Stimulated activated CD4-positive, alpha-beta T cell treated with anti-CD3 and anti-CD28 coated beads, TNF-alpha, amount 100 ng/mL, for 24 hours (primary cell): ENCODE results near the gene KIFC1.

Source experiments
- DNase-seq, 3 experiments: peaks; one replicate each; pipeline ENCODE4 v3.0.0-alpha.2; 2020; ENCODE audit warnings: low read depth in 3 of 3

The KIFC1 gene

GRCh38 chr6:33425668-33426577, 34.3 kb downstream of the KIFC1 start:
- DNase-seq, result peak; percentile 50 to 86 (median 55)

GRCh38 chr6:33426590-33427511, 35.2 kb downstream of the KIFC1 start:
- no peak for DNase-seq

GRCh38 chr6:33427585-33428223, 36.1 kb downstream of the KIFC1 start:
- DNase-seq, result peak in 1 of 3 experiments; percentile 54

- DNase-seq, result peak in 1 of 3 experiments; percentile 33
Observed at GRCh38 chr6:33428224-33428965, 36.8 kb downstream of the KIFC1 start.

GRCh38 chr6:33428966-33429749, 37.5 kb downstream of the KIFC1 start:
- no peak for DNase-seq

GRCh38 chr6:33429750-33430052, 38.1 kb downstream of the KIFC1 start:
- no peak for DNase-seq

GRCh38 chr6:33430334-33430733, 38.7 kb downstream of the KIFC1 start:
- DNase-seq, result no peak

GRCh38 chr6:33430991-33431879, 39.6 kb downstream of the KIFC1 start:
- peak; percentile 64 to 78 (median 64) for DNase-seq

- no peak for DNase-seq
Observed at GRCh38 chr6:33431880-33432541, 40.4 kb downstream of the KIFC1 start.

GRCh38 chr6:33432546-33432945, 40.9 kb downstream of the KIFC1 start:
- no peak for DNase-seq

- DNase-seq, result no peak
Observed at GRCh38 chr6:33433001-33433543, 41.4 kb downstream of the KIFC1 start.

GRCh38 chr6:33433544-33434191, 42.0 kb downstream of the KIFC1 start:
- DNase-seq, result no peak

GRCh38 chr6:33434961-33435360, 43.3 kb downstream of the KIFC1 start:
- no peak for DNase-seq

GRCh38 chr6:33437666-33438065, 46.0 kb downstream of the KIFC1 start:
- no peak for DNase-seq

- DNase-seq, result no peak
Observed at GRCh38 chr6:33438978-33439594, 47.5 kb downstream of the KIFC1 start.

GRCh38 chr6:33439956-33440648, 48.5 kb downstream of the KIFC1 start:
- no peak for DNase-seq

GRCh38 chr6:33440649-33441309, 49.2 kb downstream of the KIFC1 start:
- DNase-seq, result no peak
